Ovary (tissue), 9 donors: ENCODE data around the gene RPTOR. TPM values are rescaled to one million over a fixed set of nuclear protein-coding genes. Genes with fewer than 3 reads are reported as not detected.

Experiments used
- DNase-seq, 5 donors: peaks; one replicate each; pipeline ENCODE4 v3.0.0-alpha.2; 2019 to 2020
- H3K27ac ChIP-seq, 2 donors: fragments of 200-600 bp; one replicate each; pipeline versions ENCODE4 v1.5.1 to v1.8.0; 2019 to 2022
- H3K27me3 ChIP-seq: fragments of 200-600 bp; one replicate; pipeline ENCODE4 v1.8.0; 2022
- H3K36me3 ChIP-seq: fragments of 200-600 bp; sonication (generic); one replicate; pipeline ENCODE4 v1.5.1; 2019
- H3K4me1 ChIP-seq: one replicate; pipeline ENCODE4 v1.8.1; 2013; ENCODE audit warnings: mild to moderate bottlenecking, moderate library complexity; ENCODE audit not compliant: insufficient read depth
- H3K4me3 ChIP-seq: fragments of 200-600 bp; sonication (generic); one replicate; pipeline ENCODE4 v1.5.1; 2017
- H3K9me3 ChIP-seq, 2 donors: fragments of 200-600 bp in 1 of 2; sonication (generic) in 1 of 2; one replicate each; pipeline versions ENCODE4 v1.5.1 to v1.8.1; 2013 to 2019; ENCODE audit warnings: mild to moderate bottlenecking in 1 of 2, moderate library complexity in 1 of 2
- CTCF ChIP-seq, 3 donors: fragments of 450-650 bp in 2 of 3; fragments of 200-600 bp in 1 of 3; IDR thresholded peaks; one replicate each; pipeline versions ENCODE4 v1.5.1 to v1.8.0; 2016 to 2022; ENCODE audit warnings: antibody characterized with exemption in 3 of 3, mild to moderate bottlenecking in 1 of 3
- EP300 ChIP-seq: sonication (generic); formaldehyde crosslinking; IDR thresholded peaks from one replicate; pipeline ENCODE4 v1.6.1; 2017; ENCODE audit warnings: antibody characterized with exemption
- POLR2A ChIP-seq: fragments of 450-650 bp; IDR thresholded peaks from one replicate; pipeline ENCODE4 v1.6.1; 2017; ENCODE audit warnings: antibody characterized with exemption, mild to moderate bottlenecking, moderate library complexity
- WGBS, 3 donors: extraction: QIAGEN DNeasy Blood & Tissue Kit in 1 of 3; methylation state at CpG; one replicate each; pipeline versions ENCODE4 v1.1.5 to v1.1.7; 2013 to 2017; 5-methylcytosine and 5-hydroxymethylcytosine counted together
- intact Hi-C, 4 donors: fragments of 100-400 bp; cut with DNase I; formaldehyde crosslinking; loops; one replicate each; pipeline versions ENCODE4 v1.11.0 to v1.15.1; 2022 to 2023
- polyA plus RNA-seq, 2 donors: library from polyadenylated mRNA; stranded (reverse); fragments of 200-250 nt in 1 of 2; fragments of 350-450 nt in 1 of 2; fragmentation: Illumina TruSeq in 1 of 2; extraction: RNeasy Lipid Tissue Mini Kit (QIAGEN cat#74804) in 1 of 2; gene quantifications; one replicate each; pipeline ENCODE4 v1.2.3, GENCODE V29; 2013 to 2014
- total RNA-seq, 7 donors: library from RNA; depleted of rRNA in 2 of 7; stranded (reverse); fragments of >200 nt in 2 of 7; fragmentation: NEBNext Ultra II Directional in 3 of 7; extraction: Animal tissue kit (Norgen Biotek cat#: 25700) in 3 of 7; gene quantifications; one replicate each; pipeline versions ENCODE4 v1.1.0 to v1.2.4, GENCODE V29; 2016 to 2023
- donor health status: DM: no; HTN: no; CAD: no; lungs with moderate emphysema.
- donor health status: DM: no; HTN: no; CAD: no.
- donor health status: Bipolar disorder and iron deficiency.
- donor health status: DM: yes; HTN: yes; CAD: no.
- donor health status: DM: no; HTN: no; CAD: no.
- donor health status: DM: yes; HTN: yes; CAD: no.

Gene RPTOR
- total and polyA plus RNA-seq, 9 donors: 11.1 to 41.9 (median 27.9) TPM

DNA sequence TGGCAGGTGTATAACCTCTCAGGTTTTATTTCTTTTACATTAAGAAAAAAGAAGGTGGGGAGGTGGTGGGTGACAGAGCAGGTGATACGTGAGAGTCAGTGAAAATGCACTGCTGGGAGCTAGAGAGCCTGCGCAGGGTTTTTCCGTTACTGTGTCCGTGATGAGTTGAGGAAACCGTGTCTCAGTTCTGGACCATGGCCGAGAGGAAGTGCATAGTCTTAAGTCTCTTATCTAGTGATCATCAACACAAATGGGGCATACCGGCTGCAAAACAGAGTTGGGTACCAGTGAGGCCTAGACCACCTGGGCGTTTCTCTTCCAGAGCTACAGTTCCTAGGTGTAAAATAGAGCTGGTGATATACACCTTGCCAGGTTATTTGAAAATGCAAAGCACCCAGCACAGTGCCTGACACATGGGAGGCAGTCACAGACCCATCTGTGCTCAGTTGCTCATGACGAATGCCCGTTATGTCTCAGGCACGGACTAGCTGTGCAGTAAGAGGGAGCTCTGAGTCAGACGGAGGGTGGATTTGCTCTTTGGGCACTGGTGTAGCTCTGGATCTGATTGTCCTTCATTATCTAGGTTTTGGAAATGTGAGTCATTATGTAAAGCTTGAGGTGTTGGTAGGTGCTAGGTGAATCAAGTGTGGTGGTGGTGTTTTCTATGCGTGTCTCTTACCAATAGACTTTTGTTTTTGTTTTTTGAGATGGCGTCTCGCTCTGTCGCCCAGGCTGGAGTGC is 60.9 kb downstream of the RPTOR start:
- intact Hi-C loops: no loop called here
- Histone ChIP-seq H3K27me3 (no peaks in the 10 kb centered on the region), H3K4me3 (no peak overlapping the region), H3K27ac (no peak overlapping the region), H3K4me1 (no peaks in the 10 kb centered on the region), H3K9me3 (no peaks in the 10 kb centered on the region), H3K36me3 (no peaks in the 10 kb centered on the region)
- no peak for TF ChIP-seq EP300
- TF ChIP-seq CTCF (IDR thresholded peaks at IDR 0.05): no peak
- no peak for TF ChIP-seq POLR2A
- 86 to 92% (median 89%) methylated on average over 16 of the region's 16 CpGs for WGBS, 3 donors
- DNase-seq: no peak

GRCh38 chr17:80608326-80608725 is 63.7 kb downstream of the RPTOR start:
- DNase-seq: no peak
- no peaks in the 10 kb centered on the region for H3K36me3 ChIP-seq
- no peak for TF ChIP-seq EP300
- TF ChIP-seq CTCF (IDR thresholded peaks at IDR 0.05): no peak
- TF ChIP-seq POLR2A: no peak

GRCh38 chr17:80609757-80610156 is 65.1 kb downstream of the RPTOR start:
- intact Hi-C loops: no loop called here

More at GRCh38 chr17:80608326-80608725, 63.7 kb downstream of the RPTOR start:
- intact Hi-C loops: no loop called here
- no peaks in the 10 kb centered on the region for H3K4me1 ChIP-seq
- H3K9me3 ChIP-seq: no peaks in the 10 kb centered on the region
- H3K4me3 ChIP-seq: no peak overlapping the region
- no peaks in the 10 kb centered on the region for H3K27me3 ChIP-seq
- 96 to 98% (median 97%) methylated on average over 12 of the region's 12 CpGs for WGBS, 3 donors
- no peak overlapping the region for H3K27ac ChIP-seq

GRCh38 chr17:80611816-80612215 is 67.2 kb downstream of the RPTOR start:
- no peaks in the 10 kb centered on the region for H3K9me3 ChIP-seq
- H3K36me3 ChIP-seq: no peaks in the 10 kb centered on the region
- no peak overlapping the region for H3K27ac ChIP-seq
- H3K4me1 ChIP-seq: no peaks in the 10 kb centered on the region
- 75 to 81% (median 76%) methylated on average over 1 of the region's 1 CpG for WGBS, 3 donors
- no peak overlapping the region for H3K4me3 ChIP-seq
- intact Hi-C loops: no loop called here
- DNase-seq: no peak
- H3K27me3 ChIP-seq: no peaks in the 10 kb centered on the region
- TF ChIP-seq CTCF (IDR thresholded peaks at IDR 0.05): no peak
- TF ChIP-seq POLR2A: no peak
- TF ChIP-seq EP300: no peak

More at GRCh38 chr17:80609757-80610156, 65.1 kb downstream of the RPTOR start:
- no peak overlapping the region for H3K4me3 ChIP-seq
- no peaks in the 10 kb centered on the region for H3K36me3 ChIP-seq
- no peak for DNase-seq
- no peaks in the 10 kb centered on the region for H3K27me3 ChIP-seq
- TF ChIP-seq EP300: no peak
- TF ChIP-seq CTCF (IDR thresholded peaks at IDR 0.05): no peak
- TF ChIP-seq POLR2A: no peak
- no peaks in the 10 kb centered on the region for H3K4me1 ChIP-seq
- H3K9me3 ChIP-seq: no peaks in the 10 kb centered on the region
- 88 to 89% (median 88%) methylated on average over 5 of the region's 5 CpGs for WGBS, 3 donors
- H3K27ac ChIP-seq: no peak overlapping the region
